H9 (cell line): Measurements from ENCODE around the gene PROM1. TPM values are rescaled to one million over a fixed set of nuclear protein-coding genes. Genes with fewer than 3 reads are reported as not detected.

ENCODE experiments used
- DNase-seq: peaks from one replicate; pipeline ENCODE4 v3.0.0-alpha.2; 2017
- H2AFZ ChIP-seq: one replicate; pipeline ENCODE4 v1.6.1; 2013; ENCODE audit warnings: mild to moderate bottlenecking, low read length, control low read depth, moderate library complexity
- H2AK5ac ChIP-seq: 2 replicates; pipeline ENCODE4 v1.6.1; 2013; ENCODE audit warnings: low read length, control low read depth, mixed read lengths; ENCODE audit not compliant: insufficient read length
- H2BK120ac ChIP-seq: one replicate; pipeline ENCODE4 v1.6.1; 2013; ENCODE audit warnings: low read depth, mild to moderate bottlenecking, low read length, control low read depth, inconsistent platforms; ENCODE audit not compliant: poor library complexity, severe bottlenecking
- H2BK12ac ChIP-seq: 2 replicates; pipeline ENCODE4 v1.6.1; 2013; ENCODE audit warnings: low read length, control low read depth, mixed read lengths, low read depth; ENCODE audit not compliant: insufficient read length
- H2BK15ac ChIP-seq: 2 replicates; pipeline ENCODE4 v1.6.1; 2013; ENCODE audit warnings: low read depth, low read length, control low read depth
- H2BK20ac ChIP-seq: one replicate; pipeline ENCODE4 v1.6.1; 2013; ENCODE audit warnings: low read depth, mild to moderate bottlenecking, low read length, control low read depth, inconsistent platforms; ENCODE audit not compliant: poor library complexity, severe bottlenecking
- H2BK5ac ChIP-seq: 2 replicates; pipeline ENCODE4 v1.6.1; 2013; ENCODE audit warnings: low read length, control low read depth, mixed read lengths; ENCODE audit not compliant: insufficient read length
- H3K14ac ChIP-seq: 2 replicates; pipeline ENCODE4 v1.6.1; 2013; ENCODE audit warnings: low read length, control low read depth; ENCODE audit not compliant: insufficient read depth
- H3K18ac ChIP-seq: 2 replicates; pipeline ENCODE4 v1.6.1; 2013; ENCODE audit warnings: low read depth, mild to moderate bottlenecking, mixed read lengths, low read length, control low read depth; ENCODE audit not compliant: insufficient read length
- H3K23ac ChIP-seq: 2 replicates; pipeline ENCODE4 v1.6.1; 2013; ENCODE audit warnings: low read length, control low read depth, mixed read lengths, low read depth; ENCODE audit not compliant: insufficient read length
- H3K23me2 ChIP-seq: 2 replicates; pipeline ENCODE4 v1.6.1; 2013; ENCODE audit warnings: low read depth, mild to moderate bottlenecking, mixed read lengths, low read length, control low read depth; ENCODE audit not compliant: insufficient read length, poor library complexity, severe bottlenecking
- H3K27ac ChIP-seq: 2 replicates; pipeline ENCODE4 v1.5.1; 2013; ENCODE audit warnings: low read length, control low read depth, mixed read lengths, low read depth; ENCODE audit not compliant: insufficient read length
- H3K27me3 ChIP-seq: 2 replicates; pipeline ENCODE4 v1.6.1; 2013; ENCODE audit warnings: low read length, control low read depth, inconsistent platforms; ENCODE audit not compliant: insufficient read depth
- H3K4ac ChIP-seq: 2 replicates; pipeline ENCODE4 v1.6.1; 2013; ENCODE audit warnings: low read depth, mild to moderate bottlenecking, control low read depth, inconsistent platforms, low read length, moderate library complexity
- H3K4me1 ChIP-seq: 2 replicates; pipeline ENCODE4 v1.6.1; 2013; ENCODE audit warnings: low read length, control low read depth, inconsistent platforms; ENCODE audit not compliant: insufficient read depth
- H3K4me2 ChIP-seq: 2 replicates; pipeline ENCODE4 v1.6.1; 2013; ENCODE audit warnings: low read length, control low read depth, mixed read lengths; ENCODE audit not compliant: insufficient read length, insufficient read depth
- H3K56ac ChIP-seq: 2 replicates; pipeline ENCODE4 v1.6.1; 2013; ENCODE audit warnings: low read depth, mild to moderate bottlenecking, mixed read lengths, low read length, control low read depth; ENCODE audit not compliant: insufficient read length
- H3K79me1 ChIP-seq: 2 replicates; pipeline ENCODE4 v1.6.1; 2013; ENCODE audit warnings: low read depth, mild to moderate bottlenecking, moderate library complexity, low read length, control low read depth, inconsistent platforms; ENCODE audit not compliant: insufficient read depth, poor library complexity, severe bottlenecking
- H3K79me2 ChIP-seq: 2 replicates; pipeline ENCODE4 v1.6.1; 2013; ENCODE audit warnings: low read length, control low read depth, inconsistent platforms; ENCODE audit not compliant: insufficient read depth
- H3K9ac ChIP-seq: 2 replicates; pipeline ENCODE4 v1.6.1; 2013; ENCODE audit warnings: low read length, control low read depth, mixed read lengths; ENCODE audit not compliant: insufficient read length; ENCODE audit errors: extremely low read depth
- H3K9me3 ChIP-seq: one replicate; pipeline ENCODE4 v1.6.1; 2013; ENCODE audit warnings: low read depth, low read length, inconsistent platforms; ENCODE audit not compliant: control insufficient read depth
- H3T11ph ChIP-seq: one replicate; pipeline ENCODE4 v1.6.1; 2013; ENCODE audit warnings: mild to moderate bottlenecking, low read length, control low read depth, inconsistent platforms
- H4K20me1 ChIP-seq: one replicate; pipeline ENCODE4 v1.6.1; 2013; ENCODE audit not compliant: control insufficient read depth, insufficient read length, insufficient read depth
- H4K5ac ChIP-seq: 2 replicates; pipeline ENCODE4 v1.6.1; 2013; ENCODE audit warnings: low read depth, mild to moderate bottlenecking, mixed read lengths, low read length, control low read depth; ENCODE audit not compliant: insufficient read length
- H4K8ac ChIP-seq: replicated peaks from 2 replicates; pipeline ENCODE4 v1.6.1; 2013; ENCODE audit warnings: low read length, control low read depth, mixed read lengths, low read depth; ENCODE audit not compliant: insufficient read length
- H4K91ac ChIP-seq: 2 replicates; pipeline ENCODE4 v1.6.1; 2013; ENCODE audit warnings: low read depth, mild to moderate bottlenecking, moderate library complexity, mixed read lengths, low read length, control low read depth; ENCODE audit not compliant: insufficient read length
- H3K27ac Mint-ChIP-seq, 3 experiments: 2 replicates in 2 of 3; 3 replicates in 1 of 3; pipeline ENCODE4 v1.8.0; 2020 to 2021; ENCODE audit warnings: mixed read lengths in 3 of 3, mild to moderate bottlenecking in 1 of 3, moderate library complexity in 1 of 3
- H3K27me3 Mint-ChIP-seq: 2 replicates; pipeline ENCODE4 v1.8.0; 2021; ENCODE audit warnings: low read depth, mild to moderate bottlenecking, moderate library complexity, mixed read lengths
- H3K36me3 Mint-ChIP-seq, 3 experiments: 2 replicates in 2 of 3; 3 replicates in 1 of 3; pipeline ENCODE4 v1.8.0; 2020 to 2021; ENCODE audit warnings: low read depth in 3 of 3, mixed read lengths in 3 of 3; ENCODE audit not compliant: insufficient read depth in 1 of 3
- H3K4me1 Mint-ChIP-seq, 2 experiments: 2 replicates each; pipeline ENCODE4 v1.8.0; 2020; ENCODE audit warnings: mixed read lengths in 2 of 2
- H3K4me3 Mint-ChIP-seq, 2 experiments: 2 replicates in 1 of 2; 3 replicates in 1 of 2; pipeline ENCODE4 v1.8.0; 2020 to 2021; ENCODE audit warnings: mild to moderate bottlenecking in 2 of 2, mixed read lengths in 2 of 2, moderate library complexity in 1 of 2
- H3K9me3 Mint-ChIP-seq, 2 experiments: 2 replicates in 1 of 2; 3 replicates in 1 of 2; pipeline ENCODE4 v1.8.0; 2020; ENCODE audit warnings: mild to moderate bottlenecking in 2 of 2, mixed read lengths in 2 of 2, moderate library complexity in 1 of 2
- CTCF ChIP-seq: fragments of 200-600 bp; sonication (generic); conservative IDR thresholded peaks from 3 replicates; pipeline ENCODE4 v1.8.0; 2021; ENCODE audit warnings: antibody characterized with exemption, mild to moderate bottlenecking
- WGBS: extraction: QIAGEN DNeasy Blood & Tissue Kit; methylation state at CpG from one replicate; pipeline ENCODE4 v1.1.7; 2013; ENCODE audit warnings: missing lambda C conversion rate, low lambda C conversion rate, mixed read lengths; ENCODE audit not compliant: insufficient read length; ENCODE audit errors: extremely low coverage; 5-methylcytosine and 5-hydroxymethylcytosine counted together
- total RNA-seq: library from RNA; stranded (reverse); gene quantifications from 2 replicates; pipeline ENCODE4 v1.2.1, GENCODE V29; 2021

Gene PROM1
- total RNA-seq, 1 experiment from 2014 or later: 98.3 TPM

- no peak overlapping the region for H3K23ac ChIP-seq
- H4K5ac ChIP-seq: no peak overlapping the region
- no peak overlapping the region for H2BK120ac ChIP-seq
- H3K27me3 ChIP-seq: no peaks in the 10 kb centered on the region
- H4K91ac ChIP-seq: no peak overlapping the region
- no peaks in the 10 kb centered on the region for H3K4me1 ChIP-seq
- H3K27me3 Mint-ChIP-seq: no peaks in the 10 kb centered on the region
- no peak overlapping the region for H3K9ac ChIP-seq
- no peak overlapping the region for H2BK12ac ChIP-seq
- no peak overlapping the region for H2BK15ac ChIP-seq
- H3K18ac ChIP-seq: no peak overlapping the region
- H4K20me1 ChIP-seq: no peaks in the 10 kb centered on the region
- no peak overlapping the region for H3K14ac ChIP-seq
- no CpG with 5 or more reads among the region's 2 CpGs for WGBS
- H3K23me2 ChIP-seq: no peaks in the 10 kb centered on the region
- no peak for TF ChIP-seq CTCF
- H2BK20ac ChIP-seq: no peak overlapping the region
- H2AFZ ChIP-seq: no peak overlapping the region
- peaks cover 20 to 81% (median 63%) of the 10 kb centered on the region in 3 experiments for H3K36me3 Mint-ChIP-seq
- no peak overlapping the region for H3K56ac ChIP-seq
- no peaks in the 10 kb centered on the region for H3K79me2 ChIP-seq
- no peak overlapping the region for H3K4me3 Mint-ChIP-seq
- H3K9me3 Mint-ChIP-seq: no peaks in the 10 kb centered on the region
- no peak overlapping the region for H3K27ac ChIP-seq
- no peak overlapping the region for H3T11ph ChIP-seq
- no peak overlapping the region for H2BK5ac ChIP-seq
- no peak overlapping the region for H3K27ac Mint-ChIP-seq
- no peak overlapping the region for H4K8ac ChIP-seq
- DNase-seq: no peak
- H3K4ac ChIP-seq: no peak overlapping the region
- H2AK5ac ChIP-seq: no peak overlapping the region
- no peak overlapping the region for H3K4me2 ChIP-seq
- H3K9me3 ChIP-seq: no peaks in the 10 kb centered on the region
- no peaks in the 10 kb centered on the region for H3K79me1 ChIP-seq
- no peaks in the 10 kb centered on the region for H3K4me1 Mint-ChIP-seq
Measured at GRCh38 chr4:16016536-16016935, 67.3 kb downstream of the PROM1 start.
